Neutrophil (primary cell): ENCODE data around the gene LETM1.
A peak's percentile ranks its signal among the peaks of the same experiment; 100 is the strongest.

Experiments
- H3K27ac ChIP-seq: fragments of 200-600 bp; sonication (generic); 2 replicates; pipeline ENCODE4 v1.5.1; 2016; ENCODE audit warnings: mild to moderate bottlenecking, moderate library complexity
- H3K27me3 ChIP-seq: fragments of 200-600 bp; sonication (generic); 2 replicates; pipeline ENCODE4 v1.6.0; 2016; ENCODE audit warnings: mild to moderate bottlenecking
- H3K36me3 ChIP-seq: fragments of 200-600 bp; sonication (generic); 2 replicates; pipeline ENCODE4 v1.5.1; 2017
- H3K4me1 ChIP-seq, 2 experiments: fragments of 200-600 bp in 1 of 2; sonication (generic) in 1 of 2; 1 replicate in 1 of 2; 2 replicates in 1 of 2; pipeline versions ENCODE4 v1.5.1 to v1.6.1; 2013 to 2016; ENCODE audit warnings: low read depth in 1 of 2, low read length in 1 of 2, mild to moderate bottlenecking in 1 of 2, moderate library complexity in 1 of 2; ENCODE audit not compliant: control insufficient read depth in 1 of 2, insufficient read depth in 1 of 2
- H3K4me3 ChIP-seq, 2 experiments: fragments of 200-600 bp in 1 of 2; sonication (generic) in 1 of 2; 1 replicate in 1 of 2; 2 replicates in 1 of 2; pipeline ENCODE4 v1.5.1; 2013 to 2016; ENCODE audit warnings: low read depth in 1 of 2, low read length in 1 of 2, mild to moderate bottlenecking in 1 of 2, moderate library complexity in 1 of 2
- H3K9me3 ChIP-seq: fragments of 200-600 bp; sonication (generic); 2 replicates; pipeline ENCODE4 v1.5.1; 2016
- CTCF ChIP-seq: fragments of 200-600 bp; sonication (generic); IDR thresholded peaks from 2 replicates; pipeline ENCODE4 v1.5.1; 2016; ENCODE audit warnings: antibody characterized with exemption

LETM1 gene

GRCh38 chr4:1856071-1856942 is at the start of gene LETM1:
LETM1 (minus strand) TSS chr4:1856156; CDS start chr4:1855950, 206 bp downstream.
- no peaks in the 10 kb centered on the region for H3K27me3 ChIP-seq
- peaks cover 17 to 18% of the 10 kb centered on the region in 2 experiments for H3K4me1 ChIP-seq
- no peak for TF ChIP-seq CTCF
- H3K4me3 ChIP-seq: peak within 1 kb of the TSS; percentile 61 to 94
- no peaks in the 10 kb centered on the region for H3K9me3 ChIP-seq
- no peaks in the 10 kb centered on the region for H3K36me3 ChIP-seq
- H3K27ac ChIP-seq: peak within 1 kb of the TSS; percentile 69

- Histone ChIP-seq H3K36me3 (peaks cover 57% of the 10 kb centered on the region), H3K4me1 (peaks cover 3 to 4% of the 10 kb centered on the region in 2 experiments), H3K4me3 (no peak overlapping the region), H3K9me3 (no peaks in the 10 kb centered on the region), H3K27me3 (no peaks in the 10 kb centered on the region), H3K27ac (no peak overlapping the region)
- no peak for TF ChIP-seq CTCF
Measured at GRCh38 chr4:1904042-1904441, 48.1 kb upstream of the LETM1 start.

GRCh38 chr4:1903035-1903434 is 47.1 kb upstream of the LETM1 start:
- peaks cover 55% of the 10 kb centered on the region for H3K36me3 ChIP-seq

GRCh38 chr4:1902243-1902642 is 46.3 kb upstream of the LETM1 start:
- Histone ChIP-seq H3K4me1 (peaks cover 4 to 5% of the 10 kb centered on the region in 2 experiments), H3K9me3 (no peaks in the 10 kb centered on the region), H3K36me3 (peaks cover 51% of the 10 kb centered on the region), H3K4me3 (no peak overlapping the region), H3K27me3 (no peaks in the 10 kb centered on the region), H3K27ac (no peak overlapping the region)
- TF ChIP-seq CTCF: no peak

More at GRCh38 chr4:1903035-1903434, 47.1 kb upstream of the LETM1 start:
- Histone ChIP-seq H3K4me3 (no peak overlapping the region), H3K27me3 (no peaks in the 10 kb centered on the region), H3K9me3 (no peaks in the 10 kb centered on the region), H3K4me1 (peaks cover 4 to 5% of the 10 kb centered on the region in 2 experiments), H3K27ac (no peak overlapping the region)
- no peak for TF ChIP-seq CTCF

GRCh38 chr4:1901127-1901526 is 45.2 kb upstream of the LETM1 start:
- H3K9me3 ChIP-seq: no peaks in the 10 kb centered on the region
- H3K4me3 ChIP-seq: no peak overlapping the region
- H3K27ac ChIP-seq: no peak overlapping the region
- TF ChIP-seq CTCF: no peak
- H3K4me1 ChIP-seq: peaks cover 4 to 5% of the 10 kb centered on the region in 2 experiments
- no peaks in the 10 kb centered on the region for H3K27me3 ChIP-seq
- peaks cover 46% of the 10 kb centered on the region for H3K36me3 ChIP-seq
